Measurements from ENCODE around the gene DNAJC6.

The DNAJC6 gene

GRCh38 chr1:65292861-65293593, 16.3 kb upstream of the DNAJC6 start:
- no peak for DNase-seq (ENCODE audit: low read depth)

GRCh38 chr1:65297706-65298105, 11.6 kb upstream of the DNAJC6 start:
- DNase-seq (ENCODE audit: low read depth): no peak

- no peak for DNase-seq (ENCODE audit: low read depth)
These were observed 10.0 kb upstream of the DNAJC6 start for GRCh38 chr1:65299328-65299727.

GRCh38 chr1:65308781-65309303, 501 bp upstream of the DNAJC6 start:
- no peak for DNase-seq (ENCODE audit: low read depth)

GRCh38 chr1:65310078-65310587, 790 bp downstream of the DNAJC6 start:
- DNase-seq (ENCODE audit: low read depth): no peak

- no peak for DNase-seq (ENCODE audit: low read depth)
These were observed 2.4 kb downstream of the DNAJC6 start for GRCh38 chr1:65311760-65312159.

- DNase-seq (ENCODE audit: low read depth): no peak
These were observed 6.9 kb downstream of the DNAJC6 start for GRCh38 chr1:65316233-65316632.

GRCh38 chr1:65317866-65318653, 8.7 kb downstream of the DNAJC6 start:
- DNase-seq (ENCODE audit: low read depth): no peak

GRCh38 chr1:65319141-65319540, 9.8 kb downstream of the DNAJC6 start:
- no peak for DNase-seq (ENCODE audit: low read depth)

- no peak for DNase-seq (ENCODE audit: low read depth)
These were observed 10.4 kb downstream of the DNAJC6 start for GRCh38 chr1:65319754-65320153.

- DNase-seq (ENCODE audit: low read depth): no peak
These were observed 12.5 kb downstream of the DNAJC6 start for GRCh38 chr1:65321879-65322278.

- DNase-seq (ENCODE audit: low read depth): no peak
These were observed 13.9 kb downstream of the DNAJC6 start for GRCh38 chr1:65323246-65323645.

GRCh38 chr1:65330021-65330420, 20.7 kb downstream of the DNAJC6 start:
- DNase-seq (ENCODE audit: low read depth): no peak

- no peak for DNase-seq (ENCODE audit: low read depth)
These were observed 21.5 kb downstream of the DNAJC6 start for GRCh38 chr1:65330822-65331221.

GRCh38 chr1:65332821-65333220, 23.5 kb downstream of the DNAJC6 start:
- DNase-seq (ENCODE audit: low read depth): no peak

- no peak for DNase-seq (ENCODE audit: low read depth)
These were observed 24.7 kb downstream of the DNAJC6 start for GRCh38 chr1:65334081-65334480.

- no peak for DNase-seq (ENCODE audit: low read depth)
These were observed 30.6 kb downstream of the DNAJC6 start for GRCh38 chr1:65339866-65340468.

- DNase-seq (ENCODE audit: low read depth): no peak
These were observed 32.0 kb downstream of the DNAJC6 start for GRCh38 chr1:65341381-65341780.

GRCh38 chr1:65343286-65343685, 33.9 kb downstream of the DNAJC6 start:
- no peak for DNase-seq (ENCODE audit: low read depth)

- DNase-seq (ENCODE audit: low read depth): no peak
These were observed 35.0 kb downstream of the DNAJC6 start for GRCh38 chr1:65344171-65344814.

GRCh38 chr1:65346190-65346589, 36.8 kb downstream of the DNAJC6 start:
- no peak for DNase-seq (ENCODE audit: low read depth)
